ENCODE measurements around the gene CNKSR1. TPM values are rescaled to one million over a fixed set of nuclear protein-coding genes. Genes with fewer than 3 reads are reported as not detected.

CNKSR1 gene
- total RNA-seq, 1 experiment from 2014 or later: 18.0 TPM

- POLR2A ChIA-PET: interaction anchor here (2.9 kb wide), 1 partner anchor 52 kb away, joined by 9 read pairs; the partner anchor contains the start of gene PDIK1L
- Mint-ChIP-seq H3K27me3 (ENCODE audit: low read depth) (peaks cover 73% of the 10 kb centered on the region), H3K36me3 (no peaks in the 10 kb centered on the region), H3K27ac (no peak overlapping the region), H3K4me1 (peaks cover 41% of the 10 kb centered on the region), H3K9me3 (no peaks in the 10 kb centered on the region), H3K4me3 (peak overlapping the region; percentile 52)
- CTCF ChIA-PET: interaction anchor here (0.6 to 2.5 kb wide), 11 partner anchors 7 to 923 kb away, joined by 3 to 15 read pairs (median 4); partner anchors contain the start of genes CEP85 and CNKSR1
- no peak for DNase-seq (ENCODE audit: low spot score)
- TF ChIP-seq USF1 (CRISPR knock-in tag; IDR thresholded peaks at IDR 0.05) (no peak), CREM (CRISPR knock-in tag; IDR thresholded peaks at IDR 0.05) (no peak), ZNF138 (CRISPR knock-in tag; conservative IDR thresholded peaks at IDR 0.05) (no peak), PREB (CRISPR knock-in tag; IDR thresholded peaks at IDR 0.05; ENCODE audit: borderline replicate concordance) (no peak), ZNF232 (CRISPR knock-in tag; IDR thresholded peaks at IDR 0.05) (no peak), AFF4 (CRISPR knock-in tag; IDR thresholded peaks at IDR 0.05; ENCODE audit: borderline replicate concordance) (no peak), PRDM15 (CRISPR knock-in tag; IDR thresholded peaks at IDR 0.05) (no peak), GABPB1 (CRISPR knock-in tag; IDR thresholded peaks at IDR 0.05) (no peak), NFATC4 (CRISPR knock-in tag; IDR thresholded peaks at IDR 0.05) (no peak)
- TF ChIP-seq, protein P1, sequence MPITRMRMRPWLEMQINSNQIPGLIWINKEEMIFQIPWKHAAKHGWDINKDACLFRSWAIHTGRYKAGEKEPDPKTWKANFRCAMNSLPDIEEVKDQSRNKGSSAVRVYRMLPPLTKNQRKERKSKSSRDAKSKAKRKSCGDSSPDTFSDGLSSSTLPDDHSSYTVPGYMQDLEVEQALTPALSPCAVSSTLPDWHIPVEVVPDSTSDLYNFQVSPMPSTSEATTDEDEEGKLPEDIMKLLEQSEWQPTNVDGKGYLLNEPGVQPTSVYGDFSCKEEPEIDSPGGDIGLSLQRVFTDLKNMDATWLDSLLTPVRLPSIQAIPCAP (CRISPR knock-in tag; IDR thresholded peaks at IDR 0.05): no peak
- TF ChIP-seq, protein P2, sequence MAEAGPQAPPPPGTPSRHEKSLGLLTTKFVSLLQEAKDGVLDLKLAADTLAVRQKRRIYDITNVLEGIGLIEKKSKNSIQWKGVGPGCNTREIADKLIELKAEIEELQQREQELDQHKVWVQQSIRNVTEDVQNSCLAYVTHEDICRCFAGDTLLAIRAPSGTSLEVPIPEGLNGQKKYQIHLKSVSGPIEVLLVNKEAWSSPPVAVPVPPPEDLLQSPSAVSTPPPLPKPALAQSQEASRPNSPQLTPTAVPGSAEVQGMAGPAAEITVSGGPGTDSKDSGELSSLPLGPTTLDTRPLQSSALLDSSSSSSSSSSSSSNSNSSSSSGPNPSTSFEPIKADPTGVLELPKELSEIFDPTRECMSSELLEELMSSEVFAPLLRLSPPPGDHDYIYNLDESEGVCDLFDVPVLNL (CRISPR knock-in tag; IDR thresholded peaks at IDR 0.05; ENCODE audit: borderline replicate concordance, low read depth): no peak
- TF ChIP-seq, protein P3, sequence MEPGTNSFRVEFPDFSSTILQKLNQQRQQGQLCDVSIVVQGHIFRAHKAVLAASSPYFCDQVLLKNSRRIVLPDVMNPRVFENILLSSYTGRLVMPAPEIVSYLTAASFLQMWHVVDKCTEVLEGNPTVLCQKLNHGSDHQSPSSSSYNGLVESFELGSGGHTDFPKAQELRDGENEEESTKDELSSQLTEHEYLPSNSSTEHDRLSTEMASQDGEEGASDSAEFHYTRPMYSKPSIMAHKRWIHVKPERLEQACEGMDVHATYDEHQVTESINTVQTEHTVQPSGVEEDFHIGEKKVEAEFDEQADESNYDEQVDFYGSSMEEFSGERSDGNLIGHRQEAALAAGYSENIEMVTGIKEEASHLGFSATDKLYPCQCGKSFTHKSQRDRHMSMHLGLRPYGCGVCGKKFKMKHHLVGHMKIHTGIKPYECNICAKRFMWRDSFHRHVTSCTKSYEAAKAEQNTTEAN (CRISPR knock-in tag; IDR thresholded peaks at IDR 0.05): no peak
- ATAC-seq: no peak
Measured at GRCh38 chr1:26163684-26164035, 13.6 kb upstream of the CNKSR1 start.
